WTC11 (cell line): Measurements from ENCODE around the gene ITPR1. TPM values are rescaled to one million over a fixed set of nuclear protein-coding genes. Genes with fewer than 3 reads are reported as not detected.

Source experiments
- ATAC-seq: fragments of 200-7000 bp; cut with Tn5 transposase; 2 replicates; pipeline ENCODE4 v1.10.0; 2021; ENCODE audit warnings: mild to moderate bottlenecking, moderate library complexity
- CTCF ChIA-PET: fragments of 300-600 bp; sonication (Branson Sonifier 250); formaldehyde crosslinking; loops from one replicate; lab custom pipeline; 2021; ENCODE audit warnings: antibody characterized with exemption; lab: Charles Lee
- POLR2A ChIA-PET: fragments of 350-600 bp; sonication (Branson Sonifier 250); formaldehyde crosslinking; loops from one replicate; lab custom pipeline; 2021; ENCODE audit warnings: antibody characterized with exemption; lab: Charles Lee
- DNase-seq: peaks from one replicate; pipeline ENCODE4 v3.0.0; 2021; ENCODE audit warnings: low spot score
- H3K27ac Mint-ChIP-seq: 2 replicates; pipeline ENCODE4 v1.8.0; 2021; ENCODE audit warnings: mixed read lengths
- H3K27me3 Mint-ChIP-seq: 2 replicates; pipeline ENCODE4 v1.8.0; 2021; ENCODE audit warnings: low read depth, mild to moderate bottlenecking, moderate library complexity, mixed read lengths
- H3K36me3 Mint-ChIP-seq: 2 replicates; pipeline ENCODE4 v1.8.0; 2021; ENCODE audit warnings: mixed read lengths
- H3K4me1 Mint-ChIP-seq: 2 replicates; pipeline ENCODE4 v1.8.0; 2022; ENCODE audit warnings: mixed read lengths
- H3K4me3 Mint-ChIP-seq: 2 replicates; pipeline ENCODE4 v1.8.0; 2021; ENCODE audit warnings: mild to moderate bottlenecking, moderate library complexity, mixed read lengths
- H3K9me3 Mint-ChIP-seq: 2 replicates; pipeline ENCODE4 v1.8.0; 2021; ENCODE audit warnings: mixed read lengths
- ARID4B ChIP-seq: sonication (generic); formaldehyde crosslinking; IDR thresholded peaks from 2 replicates; pipeline ENCODE4 v1.8.0; 2023; ENCODE audit warnings: missing genetic modification reagents, mild to moderate bottlenecking, borderline replicate concordance
- ATF1 ChIP-seq: sonication (generic); formaldehyde crosslinking; IDR thresholded peaks from 2 replicates; pipeline ENCODE4 v1.8.1; 2023; ENCODE audit warnings: mild to moderate bottlenecking, moderate library complexity, missing genetic modification reagents
- ATF2 ChIP-seq: sonication (generic); formaldehyde crosslinking; IDR thresholded peaks from 2 replicates; pipeline ENCODE4 v1.8.1; 2022; ENCODE audit warnings: low read depth, missing genetic modification reagents, borderline replicate concordance
- CREM ChIP-seq: sonication (generic); formaldehyde crosslinking; IDR thresholded peaks from 2 replicates; pipeline ENCODE4 v1.8.1; 2022; ENCODE audit warnings: mild to moderate bottlenecking, missing genetic modification reagents, moderate library complexity
- ELF4 ChIP-seq: sonication (generic); formaldehyde crosslinking; IDR thresholded peaks from 2 replicates; pipeline ENCODE4 v1.8.1; 2022; ENCODE audit warnings: low read depth, mild to moderate bottlenecking, moderate library complexity, missing genetic modification reagents
- EMX1 ChIP-seq: fragments of 250-450 bp; sonication (Bioruptor Pico); IDR thresholded peaks from 2 replicates; pipeline ENCODE4 v1.8.0; 2021; ENCODE audit warnings: mild to moderate bottlenecking
- FOXK1 ChIP-seq: sonication (generic); formaldehyde crosslinking; IDR thresholded peaks from 2 replicates; pipeline ENCODE4 v1.8.0; 2022; ENCODE audit warnings: mild to moderate bottlenecking, moderate library complexity, missing genetic modification reagents
- IRF1 ChIP-seq: sonication (generic); formaldehyde crosslinking; IDR thresholded peaks from 2 replicates; pipeline ENCODE4 v1.8.0; 2023; ENCODE audit warnings: missing genetic modification reagents
- MYBL2 ChIP-seq: sonication (generic); formaldehyde crosslinking; IDR thresholded peaks from 2 replicates; pipeline ENCODE4 v1.8.1; 2023; ENCODE audit warnings: mild to moderate bottlenecking, moderate library complexity, missing genetic modification reagents
- NFATC4 ChIP-seq: fragments of 250-450 bp; sonication (Bioruptor Pico); IDR thresholded peaks from 2 replicates; pipeline ENCODE4 v1.9.0; 2021; ENCODE audit warnings: mild to moderate bottlenecking
- NFYB ChIP-seq: sonication (generic); formaldehyde crosslinking; conservative IDR thresholded peaks from 2 replicates; pipeline ENCODE4 v1.8.0; 2022; ENCODE audit warnings: low read depth, missing genetic modification reagents
- PRRX2 ChIP-seq: fragments of 250-450 bp; sonication (Bioruptor Pico); IDR thresholded peaks from 2 replicates; pipeline ENCODE4 v1.8.0; 2021; ENCODE audit warnings: mild to moderate bottlenecking
- RELA ChIP-seq: sonication (generic); formaldehyde crosslinking; IDR thresholded peaks from 2 replicates; pipeline ENCODE4 v1.8.1; 2022; ENCODE audit warnings: missing genetic modification reagents, mild to moderate bottlenecking, borderline replicate concordance
- TEAD1 ChIP-seq: sonication (generic); formaldehyde crosslinking; IDR thresholded peaks from 2 replicates; pipeline ENCODE4 v1.8.0; 2022; ENCODE audit warnings: mild to moderate bottlenecking, missing genetic modification reagents
- ZNF121 ChIP-seq: sonication (generic); formaldehyde crosslinking; IDR thresholded peaks from 2 replicates; pipeline ENCODE4 v1.8.0; 2023; ENCODE audit warnings: missing genetic modification reagents
- ZNF138 ChIP-seq: sonication (generic); formaldehyde crosslinking; conservative IDR thresholded peaks from 2 replicates; pipeline ENCODE4 v1.8.1; 2022; ENCODE audit warnings: mild to moderate bottlenecking, moderate library complexity, missing genetic modification reagents
- ZNF425 ChIP-seq: fragments of 250-450 bp; sonication (Bioruptor Pico); conservative IDR thresholded peaks from 2 replicates; pipeline ENCODE4 v1.9.0; 2021; ENCODE audit warnings: mild to moderate bottlenecking
- ZNF671 ChIP-seq: fragments of 250-450 bp; sonication (Bioruptor Pico); IDR thresholded peaks from 2 replicates; pipeline ENCODE4 v1.8.0; 2021; ENCODE audit warnings: mild to moderate bottlenecking
- ZSCAN18 ChIP-seq: fragments of 250-450 bp; sonication (Bioruptor Pico); IDR thresholded peaks from 2 replicates; pipeline ENCODE4 v2.1.2; 2022; ENCODE audit warnings: mild to moderate bottlenecking, moderate library complexity
- total RNA-seq: library from RNA; stranded (reverse); gene quantifications from 3 replicates; pipeline ENCODE4 v1.2.3, GENCODE V29; 2021
- TF ChIP-seq, protein P1 (sequence below): sonication (generic); formaldehyde crosslinking; IDR thresholded peaks from 2 replicates; pipeline ENCODE4 v1.8.0; 2022; ENCODE audit warnings: mild to moderate bottlenecking, missing genetic modification reagents

Gene ITPR1
- total RNA-seq, 1 experiment from 2014 or later = 11.8 TPM

GRCh38 chr3:4714045-4714444 lies 220.9 kb downstream of the ITPR1 start:
- Mint-ChIP-seq H3K4me1 (peaks cover 37% of the 10 kb centered on the region), H3K36me3 (no peaks in the 10 kb centered on the region), H3K4me3 (no peak overlapping the region), H3K27me3 (no peaks in the 10 kb centered on the region), H3K9me3 (no peaks in the 10 kb centered on the region), H3K27ac (no peak overlapping the region)
- TF ChIP-seq PRRX2 (CRISPR knock-in tag) (no peak), ZNF671 (CRISPR knock-in tag) (no peak), ZSCAN18 (CRISPR knock-in tag) (no peak), ZNF138 (CRISPR knock-in tag) (no peak), NFATC4 (CRISPR knock-in tag) (no peak), ATF1 (CRISPR knock-in tag) (no peak)
- TF ChIP-seq, protein P1, sequence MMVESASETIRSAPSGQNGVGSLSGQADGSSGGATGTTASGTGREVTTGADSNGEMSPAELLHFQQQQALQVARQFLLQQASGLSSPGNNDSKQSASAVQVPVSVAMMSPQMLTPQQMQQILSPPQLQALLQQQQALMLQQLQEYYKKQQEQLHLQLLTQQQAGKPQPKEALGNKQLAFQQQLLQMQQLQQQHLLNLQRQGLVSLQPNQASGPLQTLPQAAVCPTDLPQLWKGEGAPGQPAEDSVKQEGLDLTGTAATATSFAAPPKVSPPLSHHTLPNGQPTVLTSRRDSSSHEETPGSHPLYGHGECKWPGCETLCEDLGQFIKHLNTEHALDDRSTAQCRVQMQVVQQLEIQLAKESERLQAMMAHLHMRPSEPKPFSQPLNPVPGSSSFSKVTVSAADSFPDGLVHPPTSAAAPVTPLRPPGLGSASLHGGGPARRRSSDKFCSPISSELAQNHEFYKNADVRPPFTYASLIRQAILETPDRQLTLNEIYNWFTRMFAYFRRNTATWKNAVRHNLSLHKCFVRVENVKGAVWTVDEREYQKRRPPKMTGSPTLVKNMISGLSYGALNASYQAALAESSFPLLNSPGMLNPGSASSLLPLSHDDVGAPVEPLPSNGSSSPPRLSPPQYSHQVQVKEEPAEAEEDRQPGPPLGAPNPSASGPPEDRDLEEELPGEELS = no peak
- DNase-seq = no peak
- CTCF ChIA-PET = no interaction called here
- POLR2A ChIA-PET = no interaction called here
- no peak for ATAC-seq

DNA sequence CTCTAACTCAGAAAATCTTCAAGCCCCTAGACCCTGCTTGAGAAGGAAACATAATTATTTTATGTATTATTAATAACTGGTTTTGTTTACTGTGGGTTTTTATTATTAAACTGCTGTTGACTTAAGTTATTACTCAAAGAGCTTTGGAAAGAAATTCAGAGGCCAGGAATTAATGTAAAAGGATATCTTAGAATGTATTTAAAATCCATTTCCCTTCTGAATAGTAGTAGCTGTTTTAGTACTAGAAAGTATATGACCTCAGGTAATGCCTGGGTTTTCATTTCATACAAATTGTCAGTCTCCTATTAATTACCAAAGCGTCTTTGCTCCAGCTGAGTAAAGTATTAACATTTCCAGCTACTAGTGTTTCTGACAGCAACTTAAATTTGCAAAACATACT lies 223.1 kb downstream of the ITPR1 start:
- DNase-seq (no peak), ATAC-seq (no peak)
- H3K27me3 Mint-ChIP-seq = no peaks in the 10 kb centered on the region
- no peaks in the 10 kb centered on the region for H3K36me3 Mint-ChIP-seq
- no peak overlapping the region for H3K27ac Mint-ChIP-seq
- ChIA-PET POLR2A (interaction anchor here (0.6 kb wide), 1 partner anchor 438 kb away, joined by 4 read pairs; no protein-coding TSS in a partner anchor), CTCF (interaction anchor here (1.1 kb wide), 1 partner anchor 260 kb away, joined by 5 read pairs; no protein-coding TSS in a partner anchor)
- no peaks in the 10 kb centered on the region for H3K9me3 Mint-ChIP-seq
- H3K4me1 Mint-ChIP-seq = peaks cover 39% of the 10 kb centered on the region
- no peak overlapping the region for H3K4me3 Mint-ChIP-seq
- no peak for TF ChIP-seq EMX1 (CRISPR knock-in tag)
- TF ChIP-seq ELF4 (CRISPR knock-in tag) = no peak
- TF ChIP-seq, protein P1 = no peak
- no peak for TF ChIP-seq ZNF121
- TF ChIP-seq RELA (CRISPR knock-in tag) = no peak
- no peak for TF ChIP-seq TEAD1
- no peak for TF ChIP-seq IRF1 (CRISPR knock-in tag)
- TF ChIP-seq ZNF425 = no peak
- TF ChIP-seq MYBL2 (CRISPR knock-in tag) = no peak
- no peak for TF ChIP-seq ZNF671 (CRISPR knock-in tag)
- TF ChIP-seq ATF2 (CRISPR knock-in tag) = no peak
- TF ChIP-seq CREM = no peak
- no peak for TF ChIP-seq ARID4B (CRISPR knock-in tag)
- no peak for TF ChIP-seq FOXK1
- no peak for TF ChIP-seq NFYB (CRISPR knock-in tag)
